ENCODE measurements around the gene FGG. TPM values are rescaled to one million over a fixed set of nuclear protein-coding genes. Genes with fewer than 3 reads are reported as not detected.
A peak's percentile ranks its signal among the peaks of the same experiment; 100 is the strongest.
"Not testable (repeated sequence)": the region's sequence is repeated elsewhere in the genome, so short reads cannot be mapped to it uniquely, and the experiment has no call there.

FGG gene
- total RNA-seq, 1 donor from 2014 or later = not detected

DNA sequence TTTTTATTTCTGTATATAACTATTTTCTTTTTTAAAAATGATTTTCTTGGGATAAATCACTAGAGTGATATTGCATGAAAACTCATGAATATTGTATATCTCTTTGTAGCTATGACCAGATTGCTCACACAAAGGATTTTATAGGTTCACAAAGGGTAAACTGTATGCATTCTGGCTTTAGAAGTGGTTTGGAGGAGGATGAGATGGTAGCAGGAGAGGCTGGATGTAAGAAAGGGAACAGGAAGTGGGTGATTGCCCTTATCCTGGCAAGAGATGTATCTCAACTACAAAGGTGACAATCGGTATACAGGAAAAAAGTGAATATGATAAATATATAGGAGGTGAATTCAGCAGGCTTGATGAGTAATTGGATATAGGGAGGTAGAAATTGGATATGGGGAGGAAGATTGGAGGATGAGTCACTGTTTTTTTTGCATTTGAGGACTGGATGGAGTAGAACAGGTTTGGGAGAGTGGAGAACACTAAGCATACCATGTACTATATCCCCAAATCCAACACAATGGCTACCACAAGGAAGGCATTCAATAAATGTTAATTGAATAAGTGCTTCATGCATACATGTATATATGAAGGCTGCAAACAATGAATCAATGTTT, 9.9 kb downstream of the FGG start:
- TF ChIP-seq, protein P1, sequence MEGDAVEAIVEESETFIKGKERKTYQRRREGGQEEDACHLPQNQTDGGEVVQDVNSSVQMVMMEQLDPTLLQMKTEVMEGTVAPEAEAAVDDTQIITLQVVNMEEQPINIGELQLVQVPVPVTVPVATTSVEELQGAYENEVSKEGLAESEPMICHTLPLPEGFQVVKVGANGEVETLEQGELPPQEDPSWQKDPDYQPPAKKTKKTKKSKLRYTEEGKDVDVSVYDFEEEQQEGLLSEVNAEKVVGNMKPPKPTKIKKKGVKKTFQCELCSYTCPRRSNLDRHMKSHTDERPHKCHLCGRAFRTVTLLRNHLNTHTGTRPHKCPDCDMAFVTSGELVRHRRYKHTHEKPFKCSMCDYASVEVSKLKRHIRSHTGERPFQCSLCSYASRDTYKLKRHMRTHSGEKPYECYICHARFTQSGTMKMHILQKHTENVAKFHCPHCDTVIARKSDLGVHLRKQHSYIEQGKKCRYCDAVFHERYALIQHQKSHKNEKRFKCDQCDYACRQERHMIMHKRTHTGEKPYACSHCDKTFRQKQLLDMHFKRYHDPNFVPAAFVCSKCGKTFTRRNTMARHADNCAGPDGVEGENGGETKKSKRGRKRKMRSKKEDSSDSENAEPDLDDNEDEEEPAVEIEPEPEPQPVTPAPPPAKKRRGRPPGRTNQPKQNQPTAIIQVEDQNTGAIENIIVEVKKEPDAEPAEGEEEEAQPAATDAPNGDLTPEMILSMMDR (IDR thresholded peaks at IDR 0.05) = no peak
- peaks cover 9% of the 10 kb centered on the region for H3K27me3 Mint-ChIP-seq (ENCODE audit: unreplicated experiment)
- no peaks in the 10 kb centered on the region for H3K4me1 Mint-ChIP-seq (ENCODE audit: unreplicated experiment)
- no peak overlapping the region for H3K27ac Mint-ChIP-seq (ENCODE audit: unreplicated experiment)
- DNase-seq (ENCODE audit: extremely low spot score, unreplicated experiment) = no peak
- no peak overlapping the region for H3K4me3 Mint-ChIP-seq (ENCODE audit: unreplicated experiment)
- H3K9me3 Mint-ChIP-seq (ENCODE audit: unreplicated experiment) = no peaks in the 10 kb centered on the region
- H3K36me3 Mint-ChIP-seq (ENCODE audit: unreplicated experiment) = no peaks in the 10 kb centered on the region

DNA sequence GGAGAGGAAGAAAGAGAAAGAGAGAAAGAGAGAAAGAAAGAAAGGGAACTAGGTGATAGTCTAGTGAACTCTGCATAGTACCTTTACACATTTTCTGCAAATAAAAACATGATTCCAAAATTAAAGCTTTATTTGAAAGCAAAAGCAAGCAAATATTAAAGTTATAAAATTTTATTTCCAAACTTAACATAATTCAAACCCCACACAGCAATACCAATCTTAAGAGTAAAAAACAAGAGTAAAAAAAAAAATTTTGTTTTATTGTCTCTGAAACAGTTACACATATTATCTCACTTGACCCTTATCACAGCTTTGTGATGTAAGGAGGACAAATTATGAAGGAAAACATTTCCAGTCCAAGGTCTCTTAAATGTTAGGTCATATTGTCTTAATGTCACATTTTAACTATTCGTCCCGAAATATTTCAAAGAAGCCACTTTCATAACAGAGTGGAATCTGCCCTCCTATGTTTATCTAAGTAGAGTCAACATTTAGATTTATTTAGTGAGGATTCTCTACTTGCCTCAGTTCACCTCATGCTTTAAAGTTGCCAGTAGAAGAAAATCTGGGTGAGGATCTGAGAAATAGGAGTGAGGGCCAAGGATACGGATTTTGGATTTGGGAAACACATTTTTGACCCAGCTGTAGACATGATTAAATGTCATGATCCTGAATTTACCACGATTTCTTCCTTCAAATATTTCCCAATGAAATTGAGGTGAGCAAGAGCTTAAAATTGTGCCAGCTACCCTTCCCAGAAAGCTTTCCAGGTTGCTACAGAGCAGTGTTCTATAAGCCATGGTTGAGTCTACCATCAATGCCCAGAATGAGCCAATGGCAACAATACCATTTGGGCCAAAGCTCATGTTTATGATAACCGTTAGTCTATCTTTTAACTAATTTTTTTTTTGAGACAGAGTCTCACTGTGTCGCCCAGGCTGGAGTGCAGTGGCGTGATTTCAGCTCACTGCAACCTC, 14.4 kb downstream of the FGG start:
- H3K27ac Mint-ChIP-seq (ENCODE audit: unreplicated experiment) = no peak overlapping the region
- no peaks in the 10 kb centered on the region for H3K4me1 Mint-ChIP-seq (ENCODE audit: unreplicated experiment)
- no peak overlapping the region for H3K4me3 Mint-ChIP-seq (ENCODE audit: unreplicated experiment)
- TF ChIP-seq, protein P1 (IDR thresholded peaks at IDR 0.05) = no peak
- no peaks in the 10 kb centered on the region for H3K9me3 Mint-ChIP-seq (ENCODE audit: unreplicated experiment)
- DNase-seq (ENCODE audit: extremely low spot score, unreplicated experiment) = no peak
- peaks cover 3% of the 10 kb centered on the region for H3K27me3 Mint-ChIP-seq (ENCODE audit: unreplicated experiment)
- no peaks in the 10 kb centered on the region for H3K36me3 Mint-ChIP-seq (ENCODE audit: unreplicated experiment)

DNA sequence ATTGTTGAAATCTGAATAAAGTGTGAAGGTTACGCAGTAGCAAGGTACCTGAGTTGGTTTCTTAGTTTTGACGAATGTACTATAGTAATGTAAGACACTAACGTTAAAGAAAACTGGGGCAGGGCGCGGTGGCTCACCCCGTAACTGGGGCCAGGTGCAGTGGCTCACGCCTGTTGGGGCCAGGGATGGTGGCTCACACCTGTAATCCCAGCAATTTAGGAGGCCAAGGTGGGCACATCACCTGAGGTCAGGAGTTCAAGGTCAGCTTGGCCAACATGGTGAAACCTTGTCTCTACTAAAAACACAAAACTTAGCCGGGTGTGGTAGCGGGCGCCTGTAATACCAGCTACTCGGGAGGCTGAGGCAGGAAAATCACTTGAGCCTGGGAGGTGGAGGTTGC, 15.2 kb downstream of the FGG start:
- not testable (repeated sequence) for H3K27me3 Mint-ChIP-seq (ENCODE audit: unreplicated experiment); H3K4me3 Mint-ChIP-seq (ENCODE audit: unreplicated experiment); DNase-seq (ENCODE audit: extremely low spot score, unreplicated experiment); H3K4me1 Mint-ChIP-seq (ENCODE audit: unreplicated experiment); H3K27ac Mint-ChIP-seq (ENCODE audit: unreplicated experiment); H3K9me3 Mint-ChIP-seq (ENCODE audit: unreplicated experiment); H3K36me3 Mint-ChIP-seq (ENCODE audit: unreplicated experiment)

DNA sequence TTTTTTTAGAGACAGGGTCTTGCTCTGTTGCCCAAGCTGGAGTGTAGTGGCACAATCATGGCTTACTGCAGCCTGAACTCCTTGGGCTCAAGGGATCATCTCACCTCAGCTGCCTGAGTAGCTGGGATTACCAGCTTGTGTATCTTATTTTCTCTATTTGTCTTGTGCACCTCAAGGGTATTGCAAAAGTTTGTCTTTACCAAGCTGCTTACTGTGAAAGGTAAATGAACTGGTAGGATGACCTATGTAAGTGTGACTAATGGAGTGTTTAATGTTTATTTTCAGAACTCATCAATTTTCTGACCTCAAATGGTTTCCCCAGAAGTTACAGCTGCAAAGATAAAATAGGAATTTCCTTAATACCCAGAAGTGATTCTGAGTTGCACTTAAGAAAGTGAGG, 16.6 kb downstream of the FGG start:
- TF ChIP-seq, protein P1 (IDR thresholded peaks at IDR 0.05) = no peak
- no peaks in the 10 kb centered on the region for H3K9me3 Mint-ChIP-seq (ENCODE audit: unreplicated experiment)
- peak overlapping the region; percentile 13 for H3K27ac Mint-ChIP-seq (ENCODE audit: unreplicated experiment)
- H3K4me1 Mint-ChIP-seq (ENCODE audit: unreplicated experiment) = no peaks in the 10 kb centered on the region
- DNase-seq (ENCODE audit: extremely low spot score, unreplicated experiment) = no peak
- no peaks in the 10 kb centered on the region for H3K27me3 Mint-ChIP-seq (ENCODE audit: unreplicated experiment)
- H3K36me3 Mint-ChIP-seq (ENCODE audit: unreplicated experiment) = no peaks in the 10 kb centered on the region
- no peak overlapping the region for H3K4me3 Mint-ChIP-seq (ENCODE audit: unreplicated experiment)

DNA sequence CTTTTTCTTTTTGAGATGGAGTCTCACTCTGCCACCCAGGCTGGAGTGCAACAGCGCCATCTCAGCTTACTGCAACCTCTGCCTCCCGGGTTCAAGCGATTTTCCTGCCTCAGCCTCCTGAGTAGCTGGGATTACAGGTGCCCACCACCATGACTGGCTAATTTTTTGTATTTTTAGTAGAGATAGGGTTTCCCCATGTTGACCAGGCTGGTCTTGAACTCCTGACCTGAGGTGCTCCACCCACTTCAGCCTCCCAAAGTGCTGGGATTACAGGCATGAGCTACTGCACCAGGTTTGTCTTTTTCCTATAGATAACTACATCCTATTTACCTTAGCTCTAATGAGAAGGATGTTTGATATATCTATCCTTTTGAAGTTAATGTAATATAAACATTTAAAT, 18.1 kb downstream of the FGG start:
- not testable (repeated sequence) for H3K27ac Mint-ChIP-seq (ENCODE audit: unreplicated experiment); H3K9me3 Mint-ChIP-seq (ENCODE audit: unreplicated experiment); H3K36me3 Mint-ChIP-seq (ENCODE audit: unreplicated experiment); H3K4me1 Mint-ChIP-seq (ENCODE audit: unreplicated experiment); H3K4me3 Mint-ChIP-seq (ENCODE audit: unreplicated experiment); DNase-seq (ENCODE audit: extremely low spot score, unreplicated experiment)
- H3K27me3 Mint-ChIP-seq (ENCODE audit: unreplicated experiment) = peaks cover 10% of the 10 kb centered on the region

DNA sequence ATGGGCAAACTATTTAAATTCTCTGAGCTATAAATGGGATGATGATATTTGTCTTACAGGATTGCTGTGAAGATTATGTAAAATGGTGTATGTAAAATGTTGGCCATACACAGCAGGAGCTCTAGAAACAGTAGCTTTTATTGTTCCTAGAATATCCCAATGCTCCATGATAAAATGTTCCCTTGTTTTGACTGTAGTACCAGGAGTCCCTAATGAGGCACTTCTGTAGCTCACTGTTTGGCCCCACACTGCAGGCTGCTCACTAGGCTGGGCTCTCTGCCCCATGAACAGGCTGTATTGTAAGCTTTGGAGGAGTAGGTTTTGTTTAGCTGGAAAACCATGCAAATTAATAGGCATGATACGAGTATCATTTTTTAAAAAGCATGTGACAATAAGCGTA, 18.6 kb downstream of the FGG start:
- peaks cover 12% of the 10 kb centered on the region for H3K27me3 Mint-ChIP-seq (ENCODE audit: unreplicated experiment)
- H3K4me3 Mint-ChIP-seq (ENCODE audit: unreplicated experiment) = no peak overlapping the region
- no peak overlapping the region for H3K27ac Mint-ChIP-seq (ENCODE audit: unreplicated experiment)
- H3K4me1 Mint-ChIP-seq (ENCODE audit: unreplicated experiment) = no peaks in the 10 kb centered on the region
- H3K36me3 Mint-ChIP-seq (ENCODE audit: unreplicated experiment) = no peaks in the 10 kb centered on the region
- H3K9me3 Mint-ChIP-seq (ENCODE audit: unreplicated experiment) = no peaks in the 10 kb centered on the region
- TF ChIP-seq, protein P1 (IDR thresholded peaks at IDR 0.05) = no peak
- no peak for DNase-seq (ENCODE audit: extremely low spot score, unreplicated experiment)

Data from osteocyte (in vitro differentiated cells).